GM18868 (cell line): ENCODE measurements around the gene UFD1.

Experiments
- ATAC-seq: cut with Tn5 transposase; IDR thresholded peaks from one replicate; pipeline ENCODE4 v1.9.1; 2021; ENCODE audit warnings: mild to moderate bottlenecking, moderate library complexity; ENCODE audit not compliant: unreplicated experiment

Gene UFD1

DNA sequence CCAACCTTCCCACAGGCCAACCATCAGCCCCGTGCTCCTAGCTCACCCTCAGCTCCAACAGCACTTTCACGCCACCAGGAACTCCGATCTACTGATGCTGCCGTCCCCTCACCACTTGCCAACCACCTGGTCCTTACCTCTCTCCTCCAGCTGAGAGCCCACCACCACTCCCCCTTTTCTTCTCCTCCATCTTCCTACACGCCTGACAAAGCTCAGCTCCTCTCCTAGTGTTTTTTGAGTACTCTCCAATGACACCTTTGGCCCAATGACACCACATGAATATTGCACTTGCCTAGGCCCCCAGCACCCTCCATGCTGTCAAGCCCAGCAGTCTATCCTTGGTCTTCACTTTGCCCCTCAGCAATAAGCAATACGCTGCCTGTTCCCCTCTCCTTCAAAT, 78.1 kb downstream of the UFD1 start:
- no peak for ATAC-seq
